PC-9 (cell line): ENCODE measurements around the gene MYO5B.
"Not testable (repeated sequence)": the region's sequence is repeated elsewhere in the genome, so short reads cannot be mapped to it uniquely, and the experiment has no call there.

Source experiments
- EZH2 ChIP-seq: fragments of 200-600 bp; sonication (generic); IDR thresholded peaks from 2 replicates; pipeline ENCODE4 v1.8.0; 2017; ENCODE audit warnings: antibody characterized with exemption, low read depth
- TF ChIP-seq, protein P1 (sequence below): fragments of 200-600 bp; sonication (generic); conservative IDR thresholded peaks from 2 replicates; pipeline ENCODE4 v1.6.1; 2017; ENCODE audit warnings: mixed run types, antibody characterized with exemption, mild to moderate bottlenecking, moderate library complexity

DNA sequence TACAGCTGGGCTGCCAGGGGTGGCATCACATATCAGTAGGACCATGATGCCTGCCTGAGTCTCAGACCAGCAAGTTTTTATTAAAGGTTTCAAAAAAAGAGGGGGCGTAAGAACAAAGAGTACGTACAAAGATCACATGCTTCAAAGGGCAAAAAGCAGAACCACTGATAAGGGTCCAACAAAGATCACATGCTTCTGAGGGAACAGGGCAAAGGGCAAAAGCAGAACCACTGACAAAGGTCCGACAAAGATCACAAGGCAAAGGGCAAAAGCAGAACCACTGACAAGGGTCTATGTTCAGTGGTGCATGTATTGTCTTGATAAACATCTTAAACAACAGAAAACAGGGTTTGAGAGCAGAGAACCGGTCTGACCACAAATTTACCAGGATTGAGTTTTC, 25.3 kb upstream of the MYO5B start:
- TF ChIP-seq, protein P1, sequence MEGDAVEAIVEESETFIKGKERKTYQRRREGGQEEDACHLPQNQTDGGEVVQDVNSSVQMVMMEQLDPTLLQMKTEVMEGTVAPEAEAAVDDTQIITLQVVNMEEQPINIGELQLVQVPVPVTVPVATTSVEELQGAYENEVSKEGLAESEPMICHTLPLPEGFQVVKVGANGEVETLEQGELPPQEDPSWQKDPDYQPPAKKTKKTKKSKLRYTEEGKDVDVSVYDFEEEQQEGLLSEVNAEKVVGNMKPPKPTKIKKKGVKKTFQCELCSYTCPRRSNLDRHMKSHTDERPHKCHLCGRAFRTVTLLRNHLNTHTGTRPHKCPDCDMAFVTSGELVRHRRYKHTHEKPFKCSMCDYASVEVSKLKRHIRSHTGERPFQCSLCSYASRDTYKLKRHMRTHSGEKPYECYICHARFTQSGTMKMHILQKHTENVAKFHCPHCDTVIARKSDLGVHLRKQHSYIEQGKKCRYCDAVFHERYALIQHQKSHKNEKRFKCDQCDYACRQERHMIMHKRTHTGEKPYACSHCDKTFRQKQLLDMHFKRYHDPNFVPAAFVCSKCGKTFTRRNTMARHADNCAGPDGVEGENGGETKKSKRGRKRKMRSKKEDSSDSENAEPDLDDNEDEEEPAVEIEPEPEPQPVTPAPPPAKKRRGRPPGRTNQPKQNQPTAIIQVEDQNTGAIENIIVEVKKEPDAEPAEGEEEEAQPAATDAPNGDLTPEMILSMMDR, result not testable (repeated sequence)
- TF ChIP-seq EZH2, result not testable (repeated sequence)
